Adipocyte (in vitro differentiated cells): ENCODE data around the gene HHIPL2.
"Not testable (repeated sequence)": the region's sequence is repeated elsewhere in the genome, so short reads cannot be mapped to it uniquely, and the experiment has no call there.

Source experiments
- DNase-seq: peaks from one replicate; pipeline ENCODE4 v3.0.0-alpha.2; 2015; ENCODE audit warnings: low read depth
- H3K27me3 ChIP-seq: replicated peaks from 2 replicates; pipeline ENCODE4 v1.7.0; 2013; ENCODE audit warnings: mild to moderate bottlenecking, low read length, moderate library complexity; ENCODE audit not compliant: control insufficient read depth, insufficient read depth
- H3K36me3 ChIP-seq: 2 replicates; pipeline ENCODE4 v1.7.0; 2013; ENCODE audit warnings: low read length, mild to moderate bottlenecking, moderate library complexity; ENCODE audit not compliant: control insufficient read depth, insufficient read depth, severe bottlenecking
- H3K4me1 ChIP-seq: 2 replicates; pipeline ENCODE4 v1.7.0; 2013; ENCODE audit warnings: mild to moderate bottlenecking, low read length, moderate library complexity; ENCODE audit not compliant: control insufficient read depth, insufficient read depth
- H3K4me3 ChIP-seq: 2 replicates; pipeline ENCODE4 v1.7.0; 2013; ENCODE audit warnings: mild to moderate bottlenecking, low read length, moderate library complexity
- H3K9ac ChIP-seq: 2 replicates; pipeline ENCODE4 v1.7.0; 2013; ENCODE audit warnings: mild to moderate bottlenecking, low read length, moderate library complexity
- H3K9me3 ChIP-seq: 2 replicates; pipeline ENCODE4 v1.7.0; 2013; ENCODE audit warnings: mild to moderate bottlenecking, low read length, moderate library complexity; ENCODE audit not compliant: control insufficient read depth

Gene HHIPL2

DNA sequence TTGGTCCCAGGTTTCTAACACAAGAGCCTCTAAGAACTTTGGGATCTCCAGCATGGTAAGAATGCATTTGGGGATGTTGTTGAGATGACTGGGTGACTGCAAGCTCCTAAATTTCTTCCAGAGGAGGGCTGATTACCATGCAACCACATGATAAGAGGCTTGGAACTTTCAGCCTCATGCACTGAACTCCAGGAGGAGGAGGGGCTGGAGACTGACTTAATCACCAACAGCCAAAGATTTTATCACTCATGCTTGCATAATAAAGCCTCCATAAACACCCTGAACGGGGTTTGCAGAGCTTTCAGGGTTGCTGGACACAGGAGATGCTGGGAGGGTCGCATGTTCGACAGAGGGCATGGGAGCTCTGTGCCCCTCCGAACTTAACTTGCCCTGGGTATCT is 63.9 kb downstream of the HHIPL2 start:
- H3K9ac ChIP-seq, H3K4me3 ChIP-seq, H3K36me3 ChIP-seq, H3K9me3 ChIP-seq, H3K4me1 ChIP-seq, H3K27me3 ChIP-seq: not testable (repeated sequence)
- peak; percentile 64 for DNase-seq

DNA sequence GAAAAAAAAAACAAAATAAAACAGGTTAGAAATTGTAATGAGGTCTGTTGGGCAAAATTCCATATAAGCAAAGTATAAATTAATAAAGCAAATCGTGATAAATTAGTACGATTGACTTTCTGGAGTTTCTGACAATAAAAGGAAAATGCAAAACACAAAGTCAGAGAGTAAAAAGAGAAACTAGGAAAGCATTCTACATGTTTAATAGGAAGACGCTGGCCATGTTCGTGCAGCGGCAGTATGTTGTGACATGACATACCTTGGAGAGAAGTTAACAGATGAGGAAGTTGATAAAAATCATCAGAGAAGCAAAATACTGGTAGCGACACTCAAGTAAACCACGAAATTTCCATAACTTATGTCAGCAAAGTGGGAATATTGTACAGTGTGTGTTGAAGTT is 68.3 kb downstream of the HHIPL2 start:
- not testable (repeated sequence) for H3K36me3 ChIP-seq, H3K4me3 ChIP-seq, H3K27me3 ChIP-seq, H3K9ac ChIP-seq, H3K4me1 ChIP-seq, DNase-seq, H3K9me3 ChIP-seq

- H3K27me3 ChIP-seq, H3K9me3 ChIP-seq, H3K4me3 ChIP-seq, H3K4me1 ChIP-seq, H3K9ac ChIP-seq, H3K36me3 ChIP-seq: not testable (repeated sequence)
- DNase-seq: peak; percentile 16
Measured at GRCh38 chr1:222476436-222476835, 71.5 kb downstream of the HHIPL2 start.

- not testable (repeated sequence) for H3K9ac ChIP-seq, H3K4me3 ChIP-seq, H3K9me3 ChIP-seq, DNase-seq, H3K4me1 ChIP-seq, H3K36me3 ChIP-seq, H3K27me3 ChIP-seq
Measured at GRCh38 chr1:222473717-222474116, 74.2 kb downstream of the HHIPL2 start.

GRCh38 chr1:222472776-222473540 is 74.9 kb downstream of the HHIPL2 start:
- not testable (repeated sequence) for H3K4me1 ChIP-seq, H3K9me3 ChIP-seq, H3K27me3 ChIP-seq, H3K9ac ChIP-seq, DNase-seq, H3K36me3 ChIP-seq, H3K4me3 ChIP-seq
